ENCODE data around the gene PCNX1.

DNA sequence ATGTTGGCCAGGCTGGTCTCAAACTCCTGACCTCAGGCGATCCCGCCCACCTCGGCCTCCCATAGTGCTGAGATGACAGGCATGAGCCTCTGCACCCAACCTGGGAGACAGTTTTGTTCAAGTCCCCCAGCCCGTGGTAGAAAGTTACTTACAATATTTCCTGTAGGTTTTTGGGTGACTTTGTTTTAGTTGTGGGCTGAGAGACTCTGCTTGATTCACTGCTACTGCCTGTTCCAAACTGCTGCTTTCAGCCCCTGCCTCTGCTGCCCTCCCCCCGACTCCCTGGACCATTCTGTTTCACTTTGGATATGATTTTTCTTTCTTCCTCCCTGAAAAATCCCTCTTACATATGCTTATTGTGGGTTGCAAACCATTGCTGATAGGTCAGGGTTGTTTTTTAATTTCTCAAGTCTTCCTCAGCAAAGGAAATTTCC, 13.4 kb upstream of the PCNX1 start:
- TF ChIP-seq, protein P1, sequence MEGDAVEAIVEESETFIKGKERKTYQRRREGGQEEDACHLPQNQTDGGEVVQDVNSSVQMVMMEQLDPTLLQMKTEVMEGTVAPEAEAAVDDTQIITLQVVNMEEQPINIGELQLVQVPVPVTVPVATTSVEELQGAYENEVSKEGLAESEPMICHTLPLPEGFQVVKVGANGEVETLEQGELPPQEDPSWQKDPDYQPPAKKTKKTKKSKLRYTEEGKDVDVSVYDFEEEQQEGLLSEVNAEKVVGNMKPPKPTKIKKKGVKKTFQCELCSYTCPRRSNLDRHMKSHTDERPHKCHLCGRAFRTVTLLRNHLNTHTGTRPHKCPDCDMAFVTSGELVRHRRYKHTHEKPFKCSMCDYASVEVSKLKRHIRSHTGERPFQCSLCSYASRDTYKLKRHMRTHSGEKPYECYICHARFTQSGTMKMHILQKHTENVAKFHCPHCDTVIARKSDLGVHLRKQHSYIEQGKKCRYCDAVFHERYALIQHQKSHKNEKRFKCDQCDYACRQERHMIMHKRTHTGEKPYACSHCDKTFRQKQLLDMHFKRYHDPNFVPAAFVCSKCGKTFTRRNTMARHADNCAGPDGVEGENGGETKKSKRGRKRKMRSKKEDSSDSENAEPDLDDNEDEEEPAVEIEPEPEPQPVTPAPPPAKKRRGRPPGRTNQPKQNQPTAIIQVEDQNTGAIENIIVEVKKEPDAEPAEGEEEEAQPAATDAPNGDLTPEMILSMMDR (conservative IDR thresholded peaks at IDR 0.05; ENCODE audit: low read length), result no peak
- TF ChIP-seq EZH2phosphoT487 (IDR thresholded peaks at IDR 0.05; ENCODE audit: borderline replicate concordance), result no peak

All from Loucy (cell line).